ENCODE data around the gene ADIRF. TPM values are rescaled to one million over a fixed set of nuclear protein-coding genes. Genes with fewer than 3 reads are reported as not detected.
"Not testable (repeated sequence)": the region's sequence is repeated elsewhere in the genome, so short reads cannot be mapped to it uniquely, and the experiment has no call there.

Gene ADIRF
- total RNA-seq, 1 experiment from 2014 or later: 1.2 TPM

- DNase-seq (ENCODE audit: low read depth): no peak
Observed at GRCh38 chr10:86976362-86977056, 8.2 kb downstream of the ADIRF start.

GRCh38 chr10:86978457-86978856 lies 10.2 kb downstream of the ADIRF start:
- peak; percentile 79 for DNase-seq (ENCODE audit: low read depth)

- DNase-seq (ENCODE audit: low read depth): no peak
Observed at GRCh38 chr10:86979296-86979818, 11.1 kb downstream of the ADIRF start.

GRCh38 chr10:86979977-86980448 lies 11.7 kb downstream of the ADIRF start:
- DNase-seq (ENCODE audit: low read depth): no peak

GRCh38 chr10:86981020-86981419 lies 12.7 kb downstream of the ADIRF start:
- DNase-seq (ENCODE audit: low read depth): not testable (repeated sequence)

GRCh38 chr10:86981716-86982115 lies 13.4 kb downstream of the ADIRF start:
- no peak for DNase-seq (ENCODE audit: low read depth)

- DNase-seq (ENCODE audit: low read depth): not testable (repeated sequence)
Observed at GRCh38 chr10:86984498-86984897, 16.2 kb downstream of the ADIRF start.

GRCh38 chr10:86988520-86988919 lies 20.2 kb downstream of the ADIRF start:
- no peak for DNase-seq (ENCODE audit: low read depth)

GRCh38 chr10:86991362-86991761 lies 23.1 kb downstream of the ADIRF start:
- DNase-seq (ENCODE audit: low read depth): not testable (repeated sequence)

GRCh38 chr10:86992456-86992855 lies 24.2 kb downstream of the ADIRF start:
- DNase-seq (ENCODE audit: low read depth): no peak

- DNase-seq (ENCODE audit: low read depth): no peak
Observed at GRCh38 chr10:86992929-86993328, 24.6 kb downstream of the ADIRF start.

GRCh38 chr10:86999802-87000403 lies 31.6 kb downstream of the ADIRF start:
- DNase-seq (ENCODE audit: low read depth): peak; percentile 25

- DNase-seq (ENCODE audit: low read depth): peak; percentile 35
Observed at GRCh38 chr10:87000491-87000890, 32.2 kb downstream of the ADIRF start.

GRCh38 chr10:87007124-87007523 lies 38.8 kb downstream of the ADIRF start:
- DNase-seq (ENCODE audit: low read depth): not testable (repeated sequence)

- not testable (repeated sequence) for DNase-seq (ENCODE audit: low read depth)
Observed at GRCh38 chr10:87007674-87008073, 39.4 kb downstream of the ADIRF start.

GRCh38 chr10:87008303-87008702 lies 40.0 kb downstream of the ADIRF start:
- DNase-seq (ENCODE audit: low read depth): not testable (repeated sequence)

GRCh38 chr10:87009134-87009696 lies 40.9 kb downstream of the ADIRF start:
- DNase-seq (ENCODE audit: low read depth): not testable (repeated sequence)

GRCh38 chr10:87013528-87013927 lies 45.2 kb downstream of the ADIRF start:
- DNase-seq (ENCODE audit: low read depth): not testable (repeated sequence)

- not testable (repeated sequence) for DNase-seq (ENCODE audit: low read depth)
Observed at GRCh38 chr10:87014986-87015716, 46.9 kb downstream of the ADIRF start.

GRCh38 chr10:87018127-87018526 lies 49.8 kb downstream of the ADIRF start:
- DNase-seq (ENCODE audit: low read depth): not testable (repeated sequence)

- DNase-seq (ENCODE audit: low read depth): not testable (repeated sequence)
Observed at GRCh38 chr10:87019066-87019465, 50.8 kb downstream of the ADIRF start.

All from HT1080 (cell line).